K562 (cell line): ENCODE data around the gene PTH1R. TPM values are rescaled to one million over a fixed set of nuclear protein-coding genes. Genes with fewer than 3 reads are reported as not detected.

Source experiments
- ARID3B ChIP-seq: fragments of 250-450 bp; sonication (Bioruptor Pico); IDR thresholded peaks from 2 replicates; pipeline ENCODE4 v1.4.0; 2020; ENCODE audit warnings: borderline replicate concordance
- HDAC8 ChIP-seq: fragments of 450-650 bp; IDR thresholded peaks from 2 replicates; pipeline ENCODE4 v1.6.1; 2016; ENCODE audit warnings: mild to moderate bottlenecking, missing genetic modification characterization, moderate library complexity, missing compliant biosample characterization
- HMBOX1 ChIP-seq: sonication (generic); IDR thresholded peaks from 2 replicates; pipeline ENCODE4 v1.6.1; 2016
- IRF2 ChIP-seq: sonication (generic); formaldehyde crosslinking; IDR thresholded peaks from 2 replicates; pipeline ENCODE4 v1.8.1; 2022; ENCODE audit warnings: mild to moderate bottlenecking, missing genetic modification reagents
- KAT2B ChIP-seq: IDR thresholded peaks from one replicate; pipeline ENCODE4 v1.6.1; 2012; ENCODE audit warnings: low read depth, mild to moderate bottlenecking, control low read depth, inconsistent platforms, low read length, moderate library complexity
- MYC ChIP-seq, 2 experiments: fragments of 250-450 bp in 1 of 2; sonication (Bioruptor Pico) in 1 of 2; IDR thresholded peaks; 2 replicates each; pipeline versions ENCODE4 v1.5.1 to v1.6.1; 2012 to 2021; ENCODE audit warnings: low read depth in 2 of 2, borderline replicate concordance in 1 of 2, improper control_type of control experiment in 1 of 2, low read length in 1 of 2, mild to moderate bottlenecking in 1 of 2, moderate library complexity in 1 of 2
- NCOA1 ChIP-seq: fragments of 450-650 bp; IDR thresholded peaks from 2 replicates; pipeline ENCODE4 v1.6.1; 2016; ENCODE audit warnings: low read depth
- NCOR1 ChIP-seq: fragments of 450-650 bp; IDR thresholded peaks from 2 replicates; pipeline ENCODE4 v1.6.1; 2016; ENCODE audit warnings: mild to moderate bottlenecking, moderate library complexity
- NUFIP1 ChIP-seq: fragments of 450-650 bp; IDR thresholded peaks from 2 replicates; pipeline ENCODE4 v1.6.1; 2018; ENCODE audit not compliant: partially characterized antibody
- PHF20 ChIP-seq: fragments of 450-650 bp; IDR thresholded peaks from 2 replicates; pipeline ENCODE4 v1.6.1; 2018; ENCODE audit not compliant: partially characterized antibody
- PHTF2 ChIP-seq: fragments of 250-450 bp; sonication (Bioruptor Pico); IDR thresholded peaks from 2 replicates; pipeline ENCODE4 v1.5.0; 2021; ENCODE audit warnings: mild to moderate bottlenecking
- POLR2B ChIP-seq: fragments of 450-650 bp; IDR thresholded peaks from 2 replicates; pipeline ENCODE4 v1.6.1; 2018; ENCODE audit warnings: low read depth; ENCODE audit not compliant: partially characterized antibody
- PYGO2 ChIP-seq: fragments of 450-650 bp; IDR thresholded peaks from 2 replicates; pipeline ENCODE4 v1.6.1; 2016; ENCODE audit warnings: mild to moderate bottlenecking, missing genetic modification characterization, moderate library complexity, missing compliant biosample characterization
- RAD21 ChIP-seq, 2 experiments: fragments of 250-450 bp in 1 of 2; fragments of 450-650 bp in 1 of 2; sonication (Bioruptor Pico) in 1 of 2; formaldehyde crosslinking in 1 of 2; IDR thresholded peaks in 1 of 2; conservative IDR thresholded peaks in 1 of 2; 2 replicates each; pipeline versions ENCODE4 v1.4.0 to v1.8.0; 2020 to 2022; ENCODE audit warnings: mild to moderate bottlenecking in 2 of 2, moderate library complexity in 1 of 2
- SREBF2 ChIP-seq: sonication (generic); formaldehyde crosslinking; IDR thresholded peaks from 2 replicates; pipeline ENCODE4 v1.4.0; 2020; ENCODE audit warnings: mild to moderate bottlenecking, missing genetic modification reagents
- TCF7 ChIP-seq: sonication (generic); IDR thresholded peaks from 2 replicates; pipeline ENCODE4 v1.6.1; 2016; ENCODE audit warnings: antibody characterized with exemption, borderline replicate concordance
- U2AF2 ChIP-seq: fragments of 200-400 bp; formaldehyde crosslinking; optimal IDR thresholded peaks from 2 replicates; pipeline ENCODE3; 2017; ENCODE audit warnings: low read depth, mild to moderate bottlenecking, low read length
- ZC3H8 ChIP-seq: fragments of 450-650 bp; IDR thresholded peaks from 2 replicates; pipeline ENCODE4 v1.6.1; 2017
- ZFPM2 ChIP-seq: fragments of 250-450 bp; sonication (Bioruptor Pico); IDR thresholded peaks from 2 replicates; pipeline ENCODE4 v1.5.1; 2022; ENCODE audit warnings: mild to moderate bottlenecking
- ZNF140 ChIP-seq: fragments of 250-450 bp; sonication (Bioruptor Pico); IDR thresholded peaks from 2 replicates; pipeline ENCODE4 v1.8.0; 2021; ENCODE audit warnings: moderate library complexity, mild to moderate bottlenecking, inconsistent platforms
- ZNF263 ChIP-seq: sonication (generic); formaldehyde crosslinking; IDR thresholded peaks from 2 replicates; pipeline ENCODE4 v1.8.0; 2022; ENCODE audit warnings: mild to moderate bottlenecking, missing genetic modification reagents, borderline replicate concordance
- ZNF41 ChIP-seq: fragments of 250-450 bp; sonication (Bioruptor Pico); conservative IDR thresholded peaks from 2 replicates; pipeline ENCODE4 v1.4.0; 2020; ENCODE audit warnings: mild to moderate bottlenecking
- ZNF589 ChIP-seq: fragments of 200-800 bp; sonication (Bioruptor generic); IDR thresholded peaks from 2 replicates; pipeline ENCODE4 v1.6.1; 2016; ENCODE audit warnings: low read depth, missing genetic modification characterization, missing compliant biosample characterization
- ZNF76 ChIP-seq: fragments of 250-450 bp; sonication (Bioruptor Pico); IDR thresholded peaks from 2 replicates; pipeline ENCODE4 v1.4.0; 2020; ENCODE audit warnings: mild to moderate bottlenecking, moderate library complexity, borderline replicate concordance
- ZNF766 ChIP-seq: fragments of 200-800 bp; sonication (Bioruptor generic); conservative IDR thresholded peaks from 2 replicates; pipeline ENCODE4 v1.6.1; 2016; ENCODE audit warnings: missing genetic modification characterization, missing compliant biosample characterization
- ZNF79 ChIP-seq: fragments of 250-450 bp; sonication (Bioruptor Pico); IDR thresholded peaks from 2 replicates; pipeline ENCODE4 v1.4.0; 2020; ENCODE audit warnings: low read depth, mild to moderate bottlenecking, moderate library complexity
- polyA plus RNA-seq, 8 experiments: library from polyadenylated mRNA; depleted of rRNA in 4 of 8; stranded (reverse) in 5 of 8; unstranded in 3 of 8; fragments of >200 nt; fragmentation: Nextera tagmentation in 2 of 8; fragmentation: Illumina TruSeq in 1 of 8; extraction: Ambion mirVana in 2 of 8; extraction: Trizol in 1 of 8; gene quantifications; 2 replicates each; pipeline versions ENCODE4 v1.2.1 to v1.2.3, GENCODE V29; 2011 to 2014; ENCODE audit warnings: inconsistent platforms in 1 of 8, missing spikeins in 1 of 8
- total RNA-seq, 7 experiments: library from RNA; depleted of rRNA in 6 of 7; stranded (reverse); fragments of >200 nt in 6 of 7; fragmentation: Illumina TruSeq in 2 of 7; extraction: Trizol in 2 of 7; gene quantifications; 2 replicates each; pipeline versions ENCODE4 v1.2.1 to v1.2.3, GENCODE V29; 2011 to 2021; ENCODE audit warnings: low replicate concordance in 1 of 7

The PTH1R gene
- total and polyA plus RNA-seq, 9 of the 15 experiments (the other 6 are each of a cell fraction or from before 2014, with no cell fraction given) = not detected

GRCh38 chr3:46948830-46949671 is 71.5 kb downstream of the PTH1R start (continued):
- TF ChIP-seq NCOA1 = no peak
- no peak for TF ChIP-seq MYC (IDR thresholded peaks at IDR 0.05; ENCODE audit: low read depth, low read length)
- TF ChIP-seq MYC (CRISPR knock-in tag; IDR thresholded peaks at IDR 0.05; ENCODE audit: borderline replicate concordance, low read depth) = 0 out of 2 replicates have a peak, but pooled peaks have one; percentile 1
- no peak for TF ChIP-seq KAT2B
- TF ChIP-seq NCOR1 = 0 out of 2 replicates have a peak, but pooled peaks have one; percentile 35
- TF ChIP-seq IRF2 (CRISPR knock-in tag) = no peak
- no peak for TF ChIP-seq HDAC8 (tag)
- TF ChIP-seq ZC3H8 = no peak
- peak; percentile 22; the same call in 1 of the 2 replicates for TF ChIP-seq SREBF2 (CRISPR knock-in tag)
- TF ChIP-seq PYGO2 (tag) = no peak
- TF ChIP-seq ZFPM2 (CRISPR knock-in tag) = no peak
- TF ChIP-seq ZNF79 (CRISPR knock-in tag) = no peak
- no peak for TF ChIP-seq ZNF41
- TF ChIP-seq U2AF2 = no peak
- TF ChIP-seq HMBOX1 = peak; percentile 31; the same call in 1 of the 2 replicates
- no peak for TF ChIP-seq ZNF140 (CRISPR knock-in tag)
- no peak for TF ChIP-seq TCF7
- no peak for TF ChIP-seq ZNF263 (CRISPR knock-in tag)
- TF ChIP-seq PHF20 = no peak
- no peak for TF ChIP-seq ZNF766 (CRISPR knock-in tag)
- no peak for TF ChIP-seq POLR2B
- peak in 1 of 2 experiments; percentile 15; a peak in 2 of 4 replicates for TF ChIP-seq RAD21 (CRISPR knock-in tag; conservative IDR thresholded peaks at IDR 0.05 in 1 of 2, IDR thresholded peaks at IDR 0.05 in 1 of 2)
- TF ChIP-seq NUFIP1 = no peak
- TF ChIP-seq PHTF2 = no peak
- TF ChIP-seq ZNF589 (CRISPR knock-in tag) = no peak
- no peak for TF ChIP-seq ARID3B (CRISPR knock-in tag)
- no peak for TF ChIP-seq ZNF76 (CRISPR knock-in tag)
